Activated CD4-positive, alpha-beta T cell treated with anti-CD3 and anti-CD28 coated beads, Interleukin-2, Interleukin-6, amounts not matched to agents 100 ng/mL and 50 ng/mL, durations not matched to agents 16 hours and 8 hours (primary cell): ENCODE measurements around the gene VMO1.

Experiments used
- DNase-seq: peaks from one replicate; pipeline ENCODE4 v3.0.0-alpha.2; 2020

Gene VMO1

DNA sequence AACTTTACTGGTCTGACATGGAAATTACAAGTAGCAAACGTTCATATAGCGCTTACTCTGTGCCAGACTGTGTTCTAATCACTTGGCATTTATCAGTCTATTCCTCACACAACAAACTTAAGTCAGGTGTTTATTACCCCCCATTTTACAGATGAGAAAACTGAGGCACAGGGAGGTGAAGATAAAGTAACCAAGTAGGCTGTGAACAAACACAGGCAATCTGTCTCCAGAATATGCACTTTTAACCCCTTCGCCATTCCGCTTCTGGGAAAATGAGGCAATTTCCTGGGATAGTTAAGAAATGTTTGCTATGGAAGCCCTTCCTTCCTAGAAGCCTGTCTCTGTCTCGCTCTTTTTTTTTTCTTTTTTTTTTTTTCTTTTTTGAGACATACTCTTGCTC is 34.2 kb downstream of the VMO1 start:
- no peak for DNase-seq

- no peak for DNase-seq
These were observed 35.6 kb downstream of the VMO1 start for GRCh38 chr17:4750606-4751005.

DNA sequence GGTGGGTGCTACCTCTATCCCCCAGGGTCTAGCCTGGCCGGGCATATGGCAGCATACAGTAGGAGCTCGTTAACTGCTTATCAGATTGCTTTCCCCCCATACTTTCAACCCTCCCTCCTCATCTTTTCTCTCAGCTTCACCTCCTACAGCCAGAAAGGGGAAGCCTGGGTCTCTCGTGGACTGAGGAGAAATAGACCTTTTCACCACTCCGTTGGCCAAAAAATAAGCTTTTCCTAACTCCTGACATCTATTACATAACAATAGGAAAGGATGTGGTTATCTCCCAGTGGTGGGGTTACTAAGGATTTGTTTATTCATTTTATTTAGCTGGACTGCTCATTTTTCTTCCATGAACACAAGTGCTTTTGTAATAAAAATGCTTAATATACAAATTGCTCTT is 37.5 kb downstream of the VMO1 start:
- no peak for DNase-seq

- peak; percentile 63 for DNase-seq
These were observed 38.3 kb downstream of the VMO1 start for GRCh38 chr17:4747847-4748246.

GRCh38 chr17:4744999-4745969 is 40.9 kb downstream of the VMO1 start:
- DNase-seq = no peak

- DNase-seq = no peak
These were observed 42.3 kb downstream of the VMO1 start for GRCh38 chr17:4743898-4744297.

DNA sequence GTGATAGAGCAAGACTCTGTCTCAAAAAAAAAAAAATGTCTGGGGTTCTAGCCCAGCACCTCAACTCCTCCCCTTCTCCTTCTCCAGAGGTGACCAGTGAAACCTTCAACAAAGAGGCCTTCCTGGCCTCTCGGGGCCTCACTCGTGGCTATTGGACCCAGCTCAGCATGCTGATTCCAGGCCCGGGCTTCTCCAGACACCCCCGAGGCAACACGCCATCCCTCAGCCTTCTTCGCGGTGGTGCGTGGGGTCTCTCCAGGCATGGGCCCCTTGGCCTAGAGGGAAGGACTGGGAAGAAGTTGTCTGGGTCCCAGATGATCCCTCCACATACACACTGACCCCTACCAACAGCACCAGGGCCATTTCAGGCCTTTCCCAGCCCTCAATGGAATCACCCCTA is 42.9 kb downstream of the VMO1 start:
- no peak for DNase-seq

GRCh38 chr17:4742629-4743028 is 43.5 kb downstream of the VMO1 start:
- DNase-seq = no peak

- no peak for DNase-seq
These were observed 44.0 kb downstream of the VMO1 start for GRCh38 chr17:4742133-4742532.

DNA sequence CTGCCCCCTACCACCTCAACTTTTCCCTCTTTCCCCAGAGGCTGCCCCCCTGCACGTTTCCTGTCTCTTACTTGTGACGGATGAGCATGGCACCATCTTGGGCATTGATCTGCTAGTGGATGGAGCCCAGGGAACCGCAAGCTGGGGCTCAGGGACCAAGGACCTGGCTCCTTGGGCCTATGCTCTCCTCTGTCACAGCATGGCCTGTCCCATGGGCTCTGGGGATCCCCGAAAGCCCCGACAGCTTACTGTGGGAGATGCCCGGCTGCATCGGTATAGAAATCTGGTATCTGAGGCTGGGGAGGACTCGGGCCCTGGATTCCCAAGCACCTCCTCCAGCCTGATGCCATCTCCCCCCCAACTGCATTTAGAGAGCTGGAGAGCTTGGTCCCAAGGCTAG is 44.6 kb downstream of the VMO1 start:
- DNase-seq = no peak

GRCh38 chr17:4740584-4740983 is 45.6 kb downstream of the VMO1 start:
- DNase-seq = no peak

DNA sequence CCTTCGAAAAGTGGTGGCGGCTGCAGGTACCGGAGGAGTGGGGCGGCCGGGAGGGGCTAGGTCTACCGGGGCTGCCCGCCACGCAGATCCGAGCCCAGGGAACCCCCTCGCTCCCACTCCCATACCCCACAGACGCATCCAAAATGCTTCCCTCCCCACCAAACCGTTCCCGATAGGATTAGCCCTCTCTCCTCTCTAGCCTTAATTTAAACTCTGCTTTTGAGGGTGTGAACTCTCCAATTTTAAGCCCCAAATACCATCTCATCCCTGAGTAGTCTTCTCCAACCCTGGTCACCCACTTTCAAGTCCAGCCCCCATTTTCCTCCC is 46.2 kb downstream of the VMO1 start:
- no peak for DNase-seq

GRCh38 chr17:4739122-4740024 is 46.8 kb downstream of the VMO1 start, which contains the start of the genes CXCL16 and ZMYND15:
Gene CXCL16, minus strand, starts transcription at chr17:4739928. Its CDS starts 589 bp downstream, at chr17:4739339.
Gene ZMYND15, plus strand, starts transcription at chr17:4739833. Its CDS starts 716 bp downstream, at chr17:4740549.
- peak; percentile 46 for DNase-seq

DNA sequence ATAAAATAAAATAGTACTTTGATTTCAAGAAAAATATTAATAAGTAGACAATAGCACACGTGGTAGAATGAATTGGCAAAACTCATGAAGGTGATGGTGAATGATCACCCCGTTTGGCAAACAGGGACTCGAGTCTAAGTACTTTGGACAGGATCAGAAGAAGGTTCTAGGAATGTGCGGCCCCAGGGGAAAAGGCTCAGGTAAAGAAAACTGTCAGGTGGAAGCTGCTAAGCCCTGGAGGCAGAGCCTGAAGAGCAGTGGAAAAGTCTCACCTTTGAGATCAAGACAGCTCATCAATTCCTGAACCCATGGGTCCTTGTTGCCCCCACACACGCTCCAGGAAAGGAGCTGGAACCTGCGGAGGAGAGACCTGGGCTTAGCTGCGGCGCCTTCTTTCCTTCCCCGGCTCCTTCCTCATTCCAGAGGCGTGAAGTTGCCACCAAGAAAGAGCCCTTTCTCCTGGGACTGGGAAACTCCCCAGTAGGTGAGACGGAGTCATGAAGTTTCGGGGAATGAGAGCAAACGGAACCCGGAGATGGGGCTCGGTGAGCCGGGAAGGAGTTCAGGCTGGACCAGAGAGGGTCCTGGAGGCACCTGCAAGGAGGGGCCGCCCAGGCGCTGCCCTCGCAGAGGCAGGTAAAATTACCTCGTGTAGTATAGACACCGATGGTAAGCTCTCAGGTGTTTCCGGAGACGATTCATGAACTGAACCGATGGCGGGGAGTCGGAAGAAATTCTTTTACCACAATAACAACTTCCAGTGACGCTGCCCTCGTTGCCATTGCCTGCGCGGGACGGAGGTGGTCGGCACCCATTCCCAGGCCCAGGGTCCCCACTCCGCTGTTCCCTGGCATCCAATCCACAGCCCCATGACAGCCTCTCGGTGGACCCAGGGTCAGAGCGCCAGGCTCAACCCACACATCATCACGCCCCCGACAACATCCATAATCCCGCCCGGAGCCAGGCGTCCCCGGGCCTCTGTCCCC is 47.7 kb downstream of the VMO1 start:
- no peak for DNase-seq

DNA sequence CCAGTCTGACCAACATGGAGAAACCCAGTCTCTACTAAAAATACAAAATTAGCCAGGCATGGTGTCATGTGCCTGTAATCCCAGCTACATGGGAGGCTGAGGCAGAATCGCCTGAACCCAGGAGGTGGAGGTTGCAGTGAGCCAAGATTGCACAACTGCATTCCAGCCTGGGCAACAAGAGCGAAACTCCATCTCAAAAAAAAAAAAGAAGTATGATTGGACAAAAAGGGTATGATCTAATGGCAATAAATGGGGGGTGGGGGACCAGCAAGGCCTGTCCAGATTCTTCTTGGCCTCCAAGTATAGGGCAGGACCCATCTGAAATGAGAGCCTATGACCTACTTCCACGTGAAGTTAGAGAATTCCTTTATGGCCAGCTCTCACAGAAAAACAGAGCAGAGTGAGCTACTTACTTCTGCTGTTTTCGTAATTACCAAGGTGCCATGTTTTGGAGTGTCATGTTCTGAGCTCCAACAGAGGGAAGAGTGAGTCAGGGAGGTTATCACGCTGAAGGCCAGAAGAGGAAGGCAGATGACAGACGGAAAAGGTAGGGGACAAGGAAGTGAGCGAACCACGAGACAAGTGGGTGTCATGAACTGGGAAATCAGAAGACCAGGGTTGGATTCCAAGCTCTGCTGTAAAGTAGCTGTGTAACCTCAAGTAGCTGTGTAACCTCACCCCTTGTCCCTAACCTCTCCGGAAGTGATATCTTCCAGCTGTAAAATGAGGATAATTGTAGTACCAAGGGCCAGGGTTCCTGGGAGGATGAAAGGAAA is 50.1 kb downstream of the VMO1 start:
- no peak for DNase-seq
